Kidney (tissue), 14 donors: ENCODE measurements around the gene CHD2. TPM values are rescaled to one million over a fixed set of nuclear protein-coding genes. Genes with fewer than 3 reads are reported as not detected.

Source experiments
- DNase-seq, 5 donors: peaks; one replicate each; pipeline ENCODE4 v3.0.0-alpha.2; 2013 to 2020
- FAIRE-seq: peaks from 2 replicates; lab custom pipeline; 2012; peaks lifted over from hg19 to GRCh38; lab: Jason Lieb, UNC
- H3K27ac ChIP-seq, 2 donors: one replicate each; pipeline ENCODE4 v1.7.0; 2013; ENCODE audit warnings: low read depth in 2 of 2, low read length in 2 of 2, inconsistent platforms in 1 of 2
- H3K27me3 ChIP-seq: one replicate; pipeline ENCODE4 v1.7.1; 2013; ENCODE audit warnings: low read length, inconsistent platforms; ENCODE audit not compliant: control insufficient read depth, insufficient read depth
- H3K36me3 ChIP-seq, 3 donors: one replicate each; pipeline versions ENCODE4 v1.7.0 to v1.7.1; 2013; ENCODE audit warnings: low read length in 3 of 3, control low read depth in 1 of 3, inconsistent platforms in 1 of 3; ENCODE audit not compliant: insufficient read depth in 3 of 3, control insufficient read depth in 2 of 3
- H3K4me1 ChIP-seq, 3 donors: one replicate each; pipeline versions ENCODE4 v1.7.0 to v1.7.1; 2013; ENCODE audit warnings: low read length in 3 of 3, inconsistent platforms in 1 of 3, low read depth in 1 of 3; ENCODE audit not compliant: control insufficient read depth in 2 of 3, insufficient read depth in 2 of 3
- H3K4me3 ChIP-seq, 3 donors: one replicate each; pipeline versions ENCODE4 v1.7.0 to v1.8.1; 2013; ENCODE audit warnings: low read length in 3 of 3, control low read depth in 1 of 3, inconsistent platforms in 1 of 3
- H3K9ac ChIP-seq, 3 donors: one replicate each; pipeline versions ENCODE4 v1.7.0 to v1.7.1; 2013; ENCODE audit warnings: low read length in 3 of 3, control low read depth in 1 of 3, inconsistent platforms in 1 of 3
- H3K9me3 ChIP-seq, 3 donors: one replicate each; pipeline versions ENCODE4 v1.7.0 to v1.7.1; 2013; ENCODE audit warnings: low read length in 3 of 3, control low read depth in 1 of 3, inconsistent platforms in 1 of 3; ENCODE audit not compliant: control insufficient read depth in 2 of 3, insufficient read depth in 1 of 3
- intact Hi-C: fragments of 100-400 bp; cut with DNase I; formaldehyde crosslinking; loops from one replicate; pipeline ENCODE4 v1.11.1; 2022
- polyA plus RNA-seq: library from polyadenylated mRNA; stranded (reverse); fragments of 350-450 nt; fragmentation: Illumina TruSeq; extraction: RNeasy Lipid Tissue Mini Kit (QIAGEN cat#74804); gene quantifications from one replicate; pipeline ENCODE4 v1.2.3, GENCODE V29; 2014; ENCODE audit warnings: low read depth, low replicate concordance; ENCODE audit not compliant: insufficient read depth
- total RNA-seq: library from RNA; stranded (reverse); fragmentation: NEBNext Ultra II Directional; extraction: Animal tissue kit (Norgen Biotek cat#: 25700); gene quantifications from one replicate; pipeline ENCODE4 v1.2.1, GENCODE V29; 2021
- TF ChIP-seq, protein P1 (sequence below): IDR thresholded peaks from 3 replicates; pipeline ENCODE4 v1.5.1; 2012; ENCODE audit warnings: mild to moderate bottlenecking, moderate library complexity, borderline replicate concordance; ENCODE audit not compliant: insufficient read depth; ENCODE audit errors: extremely low read depth
- donor health status: control.
- donor health status: control.
- donor health status: control.
- donor health status: control.
- donor health status: control.
- donor health status: DM: yes; HTN: yes; CAD: no.
- donor health status: Normal renal cell carcinoma (clear cell type).

Gene CHD2
- total and polyA plus RNA-seq, 2 donors from 2014 or later: 22.5 to 137 TPM

DNA sequence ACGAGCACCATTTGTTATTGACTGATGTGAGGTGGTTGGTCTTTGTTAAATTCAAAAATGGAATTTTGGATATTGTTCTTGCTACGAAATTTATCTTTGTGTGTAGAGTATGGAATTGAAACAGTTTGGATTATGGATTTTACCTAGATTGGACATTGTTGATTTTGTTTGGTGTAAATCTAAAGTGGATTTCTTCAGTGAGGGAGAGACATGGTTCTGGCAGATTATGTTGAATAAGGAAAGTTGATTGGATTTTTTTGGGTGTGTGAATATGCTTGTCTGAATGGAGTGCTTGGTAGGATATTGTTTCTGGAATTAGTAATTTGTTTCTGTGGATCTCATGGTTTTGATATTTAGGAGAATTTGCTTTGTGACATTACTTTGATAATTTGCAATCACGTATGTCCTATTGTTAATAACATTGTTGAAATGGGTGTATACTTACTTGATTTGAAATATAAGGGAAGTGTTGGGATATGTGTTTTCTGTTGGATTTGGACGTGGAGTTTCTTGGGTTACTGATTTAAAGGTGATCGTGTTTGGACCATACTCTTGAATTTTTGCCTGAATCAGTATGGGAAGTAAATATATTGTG, 1.0 kb upstream of the CHD2 start:
- no peak for FAIRE-seq
- TF ChIP-seq, protein P1, sequence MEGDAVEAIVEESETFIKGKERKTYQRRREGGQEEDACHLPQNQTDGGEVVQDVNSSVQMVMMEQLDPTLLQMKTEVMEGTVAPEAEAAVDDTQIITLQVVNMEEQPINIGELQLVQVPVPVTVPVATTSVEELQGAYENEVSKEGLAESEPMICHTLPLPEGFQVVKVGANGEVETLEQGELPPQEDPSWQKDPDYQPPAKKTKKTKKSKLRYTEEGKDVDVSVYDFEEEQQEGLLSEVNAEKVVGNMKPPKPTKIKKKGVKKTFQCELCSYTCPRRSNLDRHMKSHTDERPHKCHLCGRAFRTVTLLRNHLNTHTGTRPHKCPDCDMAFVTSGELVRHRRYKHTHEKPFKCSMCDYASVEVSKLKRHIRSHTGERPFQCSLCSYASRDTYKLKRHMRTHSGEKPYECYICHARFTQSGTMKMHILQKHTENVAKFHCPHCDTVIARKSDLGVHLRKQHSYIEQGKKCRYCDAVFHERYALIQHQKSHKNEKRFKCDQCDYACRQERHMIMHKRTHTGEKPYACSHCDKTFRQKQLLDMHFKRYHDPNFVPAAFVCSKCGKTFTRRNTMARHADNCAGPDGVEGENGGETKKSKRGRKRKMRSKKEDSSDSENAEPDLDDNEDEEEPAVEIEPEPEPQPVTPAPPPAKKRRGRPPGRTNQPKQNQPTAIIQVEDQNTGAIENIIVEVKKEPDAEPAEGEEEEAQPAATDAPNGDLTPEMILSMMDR: no peak
- no peak for DNase-seq
- Histone ChIP-seq H3K9ac (no peak overlapping the region), H3K36me3 (peaks cover 2 to 22% (median 17%) of the 10 kb centered on the region in 3 donors), H3K4me3 (no peak overlapping the region), H3K27me3 (no peaks in the 10 kb centered on the region), H3K4me1 (peaks cover 0 to 16% (median 3%) of the 10 kb centered on the region in 3 donors), H3K27ac (peak overlapping the region in 1 of 2 donors; percentile 98), H3K9me3 (no peaks in the 10 kb centered on the region)
- intact Hi-C loops: no loop called here

- Histone ChIP-seq H3K27me3 (no peaks in the 10 kb centered on the region), H3K36me3 (peaks cover 2 to 18% (median 15%) of the 10 kb centered on the region in 3 donors), H3K27ac (peak overlapping the region; percentile 96 to 98), H3K4me1 (peaks cover 0 to 16% (median 3%) of the 10 kb centered on the region in 3 donors), H3K4me3 (peak overlapping the region in 2 of 3 donors; percentile 80 to 90), H3K9ac (no peak overlapping the region), H3K9me3 (no peaks in the 10 kb centered on the region)
- FAIRE-seq: no peak
- DNase-seq: no peak
- TF ChIP-seq, protein P1: no peak
- intact Hi-C loops: no loop called here
Measured at GRCh38 chr15:92899601-92899947, 550 bp upstream of the CHD2 start.

DNA sequence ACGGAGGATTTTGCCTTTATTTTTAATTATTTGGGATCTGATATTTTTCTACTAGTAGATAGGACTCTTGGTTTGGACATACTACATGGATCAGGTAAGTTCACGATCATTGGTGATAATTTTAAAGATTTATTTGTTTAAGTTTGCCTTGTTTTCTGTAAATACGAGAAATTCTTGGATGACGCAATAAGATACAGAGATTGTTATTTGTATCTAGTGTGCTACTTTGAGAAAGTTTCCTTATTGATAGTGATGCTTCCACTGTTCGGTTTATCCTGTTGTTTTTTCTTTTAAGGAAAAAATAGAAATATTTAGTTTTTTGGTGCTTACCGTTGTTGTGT, 577 bp downstream of the CHD2 start:
- Histone ChIP-seq H3K9me3 (no peaks in the 10 kb centered on the region), H3K9ac (peak overlapping the region; percentile 83 to 100 (median 97)), H3K27me3 (no peaks in the 10 kb centered on the region), H3K27ac (peak overlapping the region; percentile 96 to 98), H3K4me1 (peaks cover 3 to 17% (median 3%) of the 10 kb centered on the region in 3 donors), H3K4me3 (peak overlapping the region; percentile 80 to 90 (median 90)), H3K36me3 (peaks cover 0 to 13% (median 11%) of the 10 kb centered on the region in 3 donors)
- no peak for DNase-seq
- no peak for FAIRE-seq
- TF ChIP-seq, protein P1: no peak
- intact Hi-C loops: no loop called here
